ENCODE measurements around the gene SFMBT2. TPM values are rescaled to one million over a fixed set of nuclear protein-coding genes. Genes with fewer than 3 reads are reported as not detected.

SFMBT2 gene
- total RNA-seq, 1 experiment from 2014 or later = 0.02 TPM

- H3K79me2 ChIP-seq (ENCODE audit: insufficient read depth, low read length) = no peaks in the 10 kb centered on the region
- CTCF ChIA-PET = no interaction called here
- DNase-seq (ENCODE audit: low read depth, low spot score) (no peak), ATAC-seq (no peak)
- RAD21 ChIA-PET (ENCODE audit: low non-redundant PET in 1 of 2, low total read pairs in 2 of 2, uncharacterized antibody in 2 of 2, unreplicated experiment in 2 of 2) = no interaction called here
- no TSS peak for BruUV-seq (replicated peaks)
- no peak for TF ChIP-seq SIN3A (IDR thresholded peaks at IDR 0.05; ENCODE audit: low read depth)
- no peak for TF ChIP-seq EGR1 (IDR thresholded peaks at IDR 0.05; ENCODE audit: low read depth)
- no peak overlapping the region for H3K9ac ChIP-seq (ENCODE audit: low read length)
- H3K4me3 ChIP-seq (replicated peaks in 1 of 2; ENCODE audit: low read depth in 1 of 2, low read length in 2 of 2) = no peak overlapping the region
- H3K36me3 ChIP-seq (ENCODE audit: control insufficient read depth in 1 of 2, insufficient read depth in 2 of 2, low read length in 2 of 2) = no peaks in the 10 kb centered on the region
- no peak overlapping the region for H3K27ac ChIP-seq (ENCODE audit: low read depth, low read length)
- H2AFZ ChIP-seq (ENCODE audit: low read depth, low read length, poor library complexity, severe bottlenecking) = no peak overlapping the region
- no peaks in the 10 kb centered on the region for H3K9me2 ChIP-seq (ENCODE audit: insufficient read depth)
- no peaks in the 10 kb centered on the region for H3K27me3 ChIP-seq (ENCODE audit: insufficient read depth, low read length)
- no peak overlapping the region for H3K4me2 ChIP-seq (ENCODE audit: low read length)
- H3K4me1 ChIP-seq (ENCODE audit: control insufficient read depth in 1 of 2, insufficient read depth in 2 of 2, low read length in 2 of 2) = no peaks in the 10 kb centered on the region
- no peaks in the 10 kb centered on the region for H4K20me1 ChIP-seq (ENCODE audit: insufficient read depth)
- POLR2A ChIA-PET = no interaction called here
- H3K9me3 ChIP-seq (ENCODE audit: control insufficient read depth in 1 of 2, insufficient read depth in 1 of 2, low read depth in 1 of 2, low read length in 2 of 2) = no peaks in the 10 kb centered on the region; a peak in 1 of 4 replicates
- intact Hi-C loops (cut with micrococcal nuclease) = no loop called here
Observed at GRCh38 chr10:7243873-7244272, 167.0 kb downstream of the SFMBT2 start.

- no peaks in the 10 kb centered on the region for H3K79me2 ChIP-seq (ENCODE audit: insufficient read depth, low read length)
- intact Hi-C loops (cut with micrococcal nuclease) = no loop called here
- no peak for DNase-seq (ENCODE audit: low read depth, low spot score)
Observed at GRCh38 chr10:7243139-7243538, 167.7 kb downstream of the SFMBT2 start.

More at GRCh38 chr10:7243139-7243538, 167.7 kb downstream of the SFMBT2 start:
- no peak for TF ChIP-seq ZFX (IDR thresholded peaks at IDR 0.05)
- no peak for TF ChIP-seq SRF (IDR thresholded peaks at IDR 0.05; ENCODE audit: low read depth)
- no peak for TF ChIP-seq CBX3 (IDR thresholded peaks at IDR 0.05; ENCODE audit: low read depth)
- TF ChIP-seq ZBTB33 (IDR thresholded peaks at IDR 0.05; ENCODE audit: extremely low read depth, insufficient replicate concordance, low read length) = no peak
- no peak for TF ChIP-seq RAD21 (IDR thresholded peaks at IDR 0.05; ENCODE audit: low read depth)
- TF ChIP-seq JUND (IDR thresholded peaks at IDR 0.05) = no peak
- TF ChIP-seq SIN3A (IDR thresholded peaks at IDR 0.05; ENCODE audit: low read depth) = no peak
- no peak for TF ChIP-seq CEBPB (IDR thresholded peaks at IDR 0.05; ENCODE audit: low read depth)
- TF ChIP-seq ATF3 (IDR thresholded peaks at IDR 0.05) = no peak
- TF ChIP-seq ELF1 (IDR thresholded peaks at IDR 0.05; ENCODE audit: borderline replicate concordance, low read depth) = no peak
- no peak for TF ChIP-seq MAX (IDR thresholded peaks at IDR 0.05)
- TF ChIP-seq EZH2 (IDR thresholded peaks at IDR 0.05) = no peak
- no peak for TF ChIP-seq POLR2AphosphoS5 (IDR thresholded peaks at IDR 0.05; ENCODE audit: low read depth, low read length)
- TF ChIP-seq FOSL1 (IDR thresholded peaks at IDR 0.05; ENCODE audit: low read depth) = no peak
- TF ChIP-seq SP1 (IDR thresholded peaks at IDR 0.05; ENCODE audit: low read depth) = no peak
- RAD21 ChIA-PET (ENCODE audit: low non-redundant PET in 1 of 2, low total read pairs in 2 of 2, uncharacterized antibody in 2 of 2, unreplicated experiment in 2 of 2) = no interaction called here
- Histone ChIP-seq H3K4me3 (replicated peaks in 1 of 2; ENCODE audit: low read depth in 1 of 2, low read length in 2 of 2) (no peak overlapping the region), H4K20me1 (ENCODE audit: insufficient read depth) (no peaks in the 10 kb centered on the region), H3K27me3 (ENCODE audit: insufficient read depth, low read length) (no peaks in the 10 kb centered on the region), H3K9ac (ENCODE audit: low read length) (no peak overlapping the region), H3K4me1 (ENCODE audit: control insufficient read depth in 1 of 2, insufficient read depth in 2 of 2, low read length in 2 of 2) (no peaks in the 10 kb centered on the region), H3K9me2 (ENCODE audit: insufficient read depth) (no peaks in the 10 kb centered on the region), H3K9me3 (ENCODE audit: control insufficient read depth in 1 of 2, insufficient read depth in 1 of 2, low read depth in 1 of 2, low read length in 2 of 2) (no peaks in the 10 kb centered on the region; a peak in 1 of 4 replicates), H3K4me2 (ENCODE audit: low read length) (no peak overlapping the region), H2AFZ (ENCODE audit: low read depth, low read length, poor library complexity, severe bottlenecking) (no peak overlapping the region), H3K27ac (ENCODE audit: low read depth, low read length) (no peak overlapping the region), H3K36me3 (ENCODE audit: control insufficient read depth in 1 of 2, insufficient read depth in 2 of 2, low read length in 2 of 2) (no peaks in the 10 kb centered on the region)
- ATAC-seq = no peak
- BruUV-seq (replicated peaks) = no TSS peak
- CTCF ChIA-PET = no interaction called here
- POLR2A ChIA-PET = no interaction called here

Measured in HCT116 (cell line).